Lung (tissue), 12 donors: ENCODE data around the gene ZCCHC12. TPM values are rescaled to one million over a fixed set of nuclear protein-coding genes. Genes with fewer than 3 reads are reported as not detected.
"Not testable (repeated sequence)": the region's sequence is repeated elsewhere in the genome, so short reads cannot be mapped to it uniquely, and the experiment has no call there.

Experiments used
- ATAC-seq: fragments of 200-7000 bp; cut with Tn5 transposase; one replicate; pipeline ENCODE4 v1.9.1; 2020; ENCODE audit warnings: moderate number of reproducible peaks; ENCODE audit not compliant: insufficient read depth, low FRiP score
- DNase-seq, 3 donors: peaks; one replicate each; pipeline ENCODE4 v3.0.0-alpha.2; 2013 to 2017
- H3K27ac ChIP-seq, 2 donors: one replicate each; pipeline ENCODE4 v1.5.1; 2013; ENCODE audit warnings: mild to moderate bottlenecking in 2 of 2, moderate library complexity in 2 of 2, control low read depth in 1 of 2, inconsistent platforms in 1 of 2, low read depth in 1 of 2, low read length in 1 of 2
- H3K27me3 ChIP-seq, 3 donors: one replicate each; pipeline ENCODE4 v1.5.1; 2013; ENCODE audit warnings: low read length in 2 of 3; ENCODE audit not compliant: control insufficient read depth in 3 of 3, insufficient read depth in 3 of 3
- H3K36me3 ChIP-seq, 4 donors: one replicate each; pipeline ENCODE4 v1.5.1; 2013; ENCODE audit warnings: low read length in 4 of 4, mild to moderate bottlenecking in 1 of 4, moderate library complexity in 1 of 4; ENCODE audit not compliant: control insufficient read depth in 4 of 4, insufficient read depth in 4 of 4
- H3K4me1 ChIP-seq, 5 donors: one replicate each; pipeline ENCODE4 v1.5.1; 2013; ENCODE audit warnings: low read length in 5 of 5, mild to moderate bottlenecking in 2 of 5, moderate library complexity in 1 of 5; ENCODE audit not compliant: control insufficient read depth in 5 of 5, insufficient read depth in 5 of 5
- H3K4me3 ChIP-seq: one replicate; pipeline ENCODE4 v1.5.1; 2013; ENCODE audit warnings: mild to moderate bottlenecking, control low read depth, moderate library complexity
- H3K9ac ChIP-seq, 2 donors: one replicate each; pipeline ENCODE4 v1.5.1; 2013; ENCODE audit warnings: low read length in 2 of 2, control low read depth in 1 of 2; ENCODE audit not compliant: insufficient read depth in 1 of 2
- H3K9me3 ChIP-seq, 4 donors: one replicate each; pipeline ENCODE4 v1.5.1; 2013; ENCODE audit warnings: low read length in 3 of 4, mild to moderate bottlenecking in 1 of 4, moderate library complexity in 1 of 4; ENCODE audit not compliant: control insufficient read depth in 4 of 4, insufficient read depth in 3 of 4
- CTCF ChIP-seq: IDR thresholded peaks from 2 replicates; pipeline ENCODE4 v1.5.1; 2012; ENCODE audit warnings: mild to moderate bottlenecking; ENCODE audit errors: control extremely low read depth, extremely low read depth
- WGBS, 2 donors: extraction: QIAGEN DNeasy Blood & Tissue Kit; methylation state at CpG; one replicate each; pipeline ENCODE4 v1.1.7; 2013; 5-methylcytosine and 5-hydroxymethylcytosine counted together
- polyA plus RNA-seq, 2 donors: library from polyadenylated mRNA; stranded (reverse); fragments of 200-250 nt; gene quantifications; one replicate each; pipeline ENCODE4 v1.2.1, GENCODE V29; 2013
- total RNA-seq, 2 donors: library from RNA; depleted of rRNA in 1 of 2; stranded (reverse); fragments of >200 nt in 1 of 2; gene quantifications; one replicate each; pipeline ENCODE4 v1.2.1, GENCODE V29; 2014 to 2021
- donor health status: control.
- donor health status: control.
- donor health status: Bipolar disorder and iron deficiency.
- donor health status: healthy.
- donor health status: DM: yes; HTN: yes; CAD: no.

Gene ZCCHC12
- total and polyA plus RNA-seq, 4 donors = 0.10 to 1.5 (median 0.49) TPM

- DNase-seq (peak; percentile 48 to 66 (median 59)), ATAC-seq (no peak)
- WGBS, 2 donors = 36 to 38% methylated on average over 4 of the region's 4 CpGs
These were observed 16.2 kb upstream of the ZCCHC12 start for GRCh38 chrX:118807151-118808017.

GRCh38 chrX:118817257-118817656, 6.4 kb upstream of the ZCCHC12 start:
- WGBS, 2 donors = 84 to 93% methylated on average over 4 of the region's 4 CpGs
- not testable (repeated sequence) for H3K4me3 ChIP-seq, H3K9ac ChIP-seq, H3K4me1 ChIP-seq, H3K36me3 ChIP-seq, ATAC-seq, DNase-seq, H3K27me3 ChIP-seq, H3K9me3 ChIP-seq, H3K27ac ChIP-seq

More at GRCh38 chrX:118807151-118808017, 16.2 kb upstream of the ZCCHC12 start:
- Histone ChIP-seq H3K27ac (no peak overlapping the region), H3K36me3 (no peaks in the 10 kb centered on the region), H3K4me1 (peaks cover 0 to 3% (median 0%) of the 10 kb centered on the region in 5 donors), H3K9me3 (no peaks in the 10 kb centered on the region), H3K27me3 (no peaks in the 10 kb centered on the region), H3K4me3 (no peak overlapping the region), H3K9ac (no peak overlapping the region)
- peak; percentile 70 for TF ChIP-seq CTCF

- DNase-seq (peak in 2 of 3 donors; percentile 16 to 30), ATAC-seq (no peak)
- H3K9ac ChIP-seq = no peak overlapping the region
- TF ChIP-seq CTCF = no peak
- H3K36me3 ChIP-seq = no peaks in the 10 kb centered on the region
- peaks cover 0 to 7% (median 0%) of the 10 kb centered on the region in 5 donors for H3K4me1 ChIP-seq
- peaks cover 0 to 35% (median 24%) of the 10 kb centered on the region in 3 donors for H3K27me3 ChIP-seq
- no peak overlapping the region for H3K4me3 ChIP-seq
- peaks cover 0 to 5% (median 1%) of the 10 kb centered on the region in 4 donors for H3K9me3 ChIP-seq
- 10 to 40% methylated on average over 14 to 22 of the region's 22 CpGs for WGBS, 2 donors
- no peak overlapping the region for H3K27ac ChIP-seq
These were observed 628 bp downstream of the ZCCHC12 start for GRCh38 chrX:118824173-118824730.

GRCh38 chrX:118825227-118825626, 1.6 kb downstream of the ZCCHC12 start:
- H3K4me1 ChIP-seq = peaks cover 0 to 7% (median 0%) of the 10 kb centered on the region in 5 donors
- 17 to 50% methylated on average over 16 of the region's 16 CpGs for WGBS, 2 donors
- no peak for TF ChIP-seq CTCF
- H3K27ac ChIP-seq = no peak overlapping the region
- H3K9me3 ChIP-seq = peaks cover 0 to 5% (median 1%) of the 10 kb centered on the region in 4 donors
- DNase-seq (no peak), ATAC-seq (no peak)
- no peak overlapping the region for H3K4me3 ChIP-seq
- no peak overlapping the region for H3K9ac ChIP-seq
- no peaks in the 10 kb centered on the region for H3K36me3 ChIP-seq
- peaks cover 0 to 35% (median 24%) of the 10 kb centered on the region in 3 donors for H3K27me3 ChIP-seq
